ENCODE data around the gene ZNF839. TPM values are rescaled to one million over a fixed set of nuclear protein-coding genes. Genes with fewer than 3 reads are reported as not detected.
"Not testable (repeated sequence)": the region's sequence is repeated elsewhere in the genome, so short reads cannot be mapped to it uniquely, and the experiment has no call there.

Gene ZNF839
- polyA plus RNA-seq, 3 donors = 14.6 to 22.3 (median 15.1) TPM

GRCh38 chr14:102298303-102299070 lies 21.1 kb upstream of the ZNF839 start:
- not testable (repeated sequence) for DNase-seq (ENCODE audit: extremely low read depth in 1 of 11, low read depth in 9 of 11, low spot score in 4 of 11)

GRCh38 chr14:102303664-102304063 lies 15.9 kb upstream of the ZNF839 start:
- no peak for DNase-seq (ENCODE audit: extremely low read depth in 1 of 11, low read depth in 9 of 11, low spot score in 4 of 11)

GRCh38 chr14:102304611-102305506 lies 14.7 kb upstream of the ZNF839 start, which contains the start of gene MOK:
TSS of gene MOK (minus strand) at chr14:102305164. CDS start at chr14:102304968, 196 bp downstream.
- DNase-seq (ENCODE audit: extremely low read depth in 1 of 11, low read depth in 9 of 11, low spot score in 4 of 11) = peak; percentile 95 to 99 (median 98)

GRCh38 chr14:102314242-102315011 lies 5.1 kb upstream of the ZNF839 start:
- DNase-seq (ENCODE audit: extremely low read depth in 1 of 11, low read depth in 9 of 11, low spot score in 4 of 11) = peak in 6 of 11 donors; percentile 71 to 77 (median 74)

- no peak for DNase-seq (ENCODE audit: extremely low read depth in 1 of 11, low read depth in 9 of 11, low spot score in 4 of 11)
Measured at GRCh38 chr14:102315121-102315520, 4.4 kb upstream of the ZNF839 start.

GRCh38 chr14:102316338-102316742 lies 3.2 kb upstream of the ZNF839 start:
- peak in 4 of 11 donors; percentile 49 to 67 (median 60) for DNase-seq (ENCODE audit: extremely low read depth in 1 of 11, low read depth in 9 of 11, low spot score in 4 of 11)

- DNase-seq (ENCODE audit: extremely low read depth in 1 of 11, low read depth in 9 of 11, low spot score in 4 of 11) = peak in 9 of 11 donors; percentile 74 to 87 (median 86)
Measured at GRCh38 chr14:102316743-102317563, 2.6 kb upstream of the ZNF839 start.

GRCh38 chr14:102317564-102318248 lies 1.8 kb upstream of the ZNF839 start:
- no peak for DNase-seq (ENCODE audit: extremely low read depth in 1 of 11, low read depth in 9 of 11, low spot score in 4 of 11)

GRCh38 chr14:102318781-102319276 lies 717 bp upstream of the ZNF839 start:
- no peak for DNase-seq (ENCODE audit: extremely low read depth in 1 of 11, low read depth in 9 of 11, low spot score in 4 of 11)

GRCh38 chr14:102320033-102320660 lies 601 bp downstream of the ZNF839 start:
- DNase-seq (ENCODE audit: extremely low read depth in 1 of 11, low read depth in 9 of 11, low spot score in 4 of 11) = no peak

- no peak for DNase-seq (ENCODE audit: extremely low read depth in 1 of 11, low read depth in 9 of 11, low spot score in 4 of 11)
Measured at GRCh38 chr14:102320671-102321455, 1.3 kb downstream of the ZNF839 start.

GRCh38 chr14:102321456-102322422 lies 2.2 kb downstream of the ZNF839 start:
- DNase-seq (ENCODE audit: extremely low read depth in 1 of 11, low read depth in 9 of 11, low spot score in 4 of 11) = no peak

- DNase-seq (ENCODE audit: extremely low read depth in 1 of 11, low read depth in 9 of 11, low spot score in 4 of 11) = no peak
Measured at GRCh38 chr14:102323102-102323501, 3.6 kb downstream of the ZNF839 start.

GRCh38 chr14:102325791-102326345 lies 6.3 kb downstream of the ZNF839 start:
- no peak for DNase-seq (ENCODE audit: extremely low read depth in 1 of 11, low read depth in 9 of 11, low spot score in 4 of 11)

- no peak for DNase-seq (ENCODE audit: extremely low read depth in 1 of 11, low read depth in 9 of 11, low spot score in 4 of 11)
Measured at GRCh38 chr14:102326583-102326982, 7.0 kb downstream of the ZNF839 start.

All from renal cortex interstitium (tissue), 11 donors.